ENCODE measurements around the gene KLF6. TPM values are rescaled to one million over a fixed set of nuclear protein-coding genes. Genes with fewer than 3 reads are reported as not detected.
A peak's percentile ranks its signal among the peaks of the same experiment; 100 is the strongest.

Gene KLF6
- total and polyA plus RNA-seq, 5 donors, result 27.2 to 46.1 (median 37.2) TPM

DNA sequence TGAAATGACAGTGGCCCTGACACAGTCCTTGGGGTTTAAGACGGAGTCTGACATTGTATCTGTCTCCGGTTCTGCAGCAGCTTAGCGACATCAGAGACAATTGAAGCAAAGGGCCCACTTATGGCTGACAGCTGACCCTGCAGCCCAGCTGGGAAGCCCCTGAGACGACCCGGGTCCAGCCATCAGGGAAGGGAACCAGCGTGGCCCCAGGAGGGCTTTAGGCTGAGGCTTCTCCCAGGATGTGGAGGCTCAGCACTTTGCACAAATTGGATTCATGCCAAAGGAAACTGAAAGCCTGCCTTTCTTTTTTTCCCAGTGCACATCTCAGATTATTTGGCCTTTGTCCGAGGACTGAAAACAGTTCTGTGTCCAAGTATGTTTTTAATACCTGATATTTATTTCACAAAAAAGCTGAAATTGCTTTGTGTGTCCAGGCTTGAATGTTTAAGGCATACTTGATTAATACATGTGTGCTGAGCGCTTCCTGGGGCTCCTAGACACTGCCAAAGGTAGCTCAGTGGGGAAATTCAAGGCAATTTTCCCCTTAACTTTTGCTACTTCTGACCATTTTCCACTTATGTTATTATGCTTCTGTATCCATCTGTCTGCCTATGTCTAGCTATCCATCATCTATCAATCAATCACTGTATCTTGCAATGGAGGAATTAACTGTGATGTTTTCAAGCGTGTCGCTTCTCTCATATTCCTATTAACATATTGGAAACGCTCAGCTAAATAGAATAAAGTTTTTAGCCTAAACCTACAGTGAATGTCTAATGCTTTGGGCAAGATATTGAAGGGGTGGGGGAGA lies 34.8 kb downstream of the KLF6 start:
- Histone ChIP-seq H3K4me1 (ENCODE audit: control insufficient read depth, insufficient read depth, low read length) (peaks cover 13% of the 10 kb centered on the region), H3K27ac (ENCODE audit: low read length) (peak overlapping the region; percentile 98), H3K4me3 (ENCODE audit: low read length) (peak overlapping the region; percentile 12), H3K9me3 (ENCODE audit: control insufficient read depth, low read length) (no peaks in the 10 kb centered on the region), H3K27me3 (ENCODE audit: control insufficient read depth, insufficient read depth) (no peaks in the 10 kb centered on the region)
- ATAC-seq, result peak; percentile 5 to 28
- peak in 2 of 3 donors; percentile 68 to 72 for DNase-seq
- WGBS, result 40% methylated on average over 11 of the region's 11 CpGs
- intact Hi-C loops (cut with DNase I), result no loop called here

GRCh38 chr10:3749600-3749999 lies 35.4 kb downstream of the KLF6 start:
- intact Hi-C loops (cut with DNase I), result loop anchor here in 1 of 4 donors (5.0 kb wide), 1 partner anchor 33 kb away; no protein-coding TSS in a partner anchor
- peak; percentile 56 to 73 for ATAC-seq
- H3K4me3 ChIP-seq (ENCODE audit: low read length), result peak overlapping the region; percentile 12

DNA sequence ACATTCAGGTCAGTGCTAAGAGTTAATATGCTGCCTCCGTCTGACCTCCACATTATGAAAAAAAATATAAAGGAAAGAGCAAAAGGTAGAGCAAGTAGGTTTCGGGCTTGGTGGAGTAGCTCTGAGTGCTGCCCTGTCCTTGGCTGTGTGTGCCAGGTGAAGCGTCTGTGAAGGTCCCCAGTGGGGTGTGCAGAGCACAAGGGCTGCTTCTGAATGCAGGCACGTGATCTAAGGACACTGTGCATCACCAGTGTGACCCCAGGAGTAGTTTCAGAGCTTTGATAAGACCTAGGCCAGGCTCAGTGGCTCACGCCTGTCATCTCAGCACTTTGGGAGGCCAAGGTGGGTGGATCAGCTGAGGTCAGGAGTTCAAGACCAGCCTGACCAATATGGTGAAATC lies 36.0 kb downstream of the KLF6 start:
- Histone ChIP-seq H3K4me3 (ENCODE audit: low read length) (no peak overlapping the region), H3K4me1 (ENCODE audit: control insufficient read depth, insufficient read depth, low read length) (peaks cover 11% of the 10 kb centered on the region), H3K9me3 (ENCODE audit: control insufficient read depth, low read length) (no peaks in the 10 kb centered on the region), H3K27ac (ENCODE audit: low read length) (peak overlapping the region; percentile 91), H3K27me3 (ENCODE audit: control insufficient read depth, insufficient read depth) (no peaks in the 10 kb centered on the region)
- intact Hi-C loops (cut with DNase I), result loop anchor here in 1 of 4 donors (5.0 kb wide), 1 partner anchor 33 kb away; no protein-coding TSS in a partner anchor
- DNase-seq, result no peak
- peak in 1 of 2 donors; percentile 23 for ATAC-seq
- WGBS, result 71% methylated on average over 5 of the region's 5 CpGs

More at GRCh38 chr10:3749600-3749999, 35.4 kb downstream of the KLF6 start:
- Histone ChIP-seq H3K4me1 (ENCODE audit: control insufficient read depth, insufficient read depth, low read length) (peaks cover 11% of the 10 kb centered on the region), H3K27me3 (ENCODE audit: control insufficient read depth, insufficient read depth) (no peaks in the 10 kb centered on the region), H3K27ac (ENCODE audit: low read length) (peak overlapping the region; percentile 98), H3K9me3 (ENCODE audit: control insufficient read depth, low read length) (no peaks in the 10 kb centered on the region)
- 17% methylated on average over 9 of the region's 9 CpGs for WGBS
- no peak for DNase-seq

DNA sequence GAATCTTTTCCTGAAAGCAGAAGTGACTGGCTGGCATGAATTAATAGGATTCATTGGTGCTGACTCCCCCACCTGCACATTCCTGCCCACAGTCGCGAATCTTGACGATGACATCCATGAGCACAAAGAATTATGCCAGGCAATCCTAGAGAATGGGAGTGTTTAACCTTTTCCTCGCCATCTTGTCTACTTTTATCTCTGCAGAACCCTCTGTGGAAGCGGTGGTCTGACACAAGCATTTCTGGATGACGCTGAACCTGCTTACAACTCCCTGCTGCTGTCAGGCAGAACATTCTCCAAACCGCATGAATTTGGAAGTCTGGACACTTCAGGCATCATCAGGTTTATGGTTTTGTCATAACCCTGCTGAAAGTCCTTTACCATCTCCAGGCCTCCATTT lies 36.5 kb downstream of the KLF6 start:
- Histone ChIP-seq H3K4me1 (ENCODE audit: control insufficient read depth, insufficient read depth, low read length) (peaks cover 11% of the 10 kb centered on the region), H3K9me3 (ENCODE audit: control insufficient read depth, low read length) (no peaks in the 10 kb centered on the region), H3K4me3 (ENCODE audit: low read length) (no peak overlapping the region), H3K27me3 (ENCODE audit: control insufficient read depth, insufficient read depth) (no peaks in the 10 kb centered on the region), H3K27ac (ENCODE audit: low read length) (peak overlapping the region; percentile 91)
- no peak for ATAC-seq
- DNase-seq, result no peak
- intact Hi-C loops (cut with DNase I), result loop anchor here in 1 of 4 donors (5.0 kb wide), 1 partner anchor 34 kb away; no protein-coding TSS in a partner anchor
- WGBS, result 58% methylated on average over 7 of the region's 7 CpGs

- Histone ChIP-seq H3K27ac (ENCODE audit: low read length) (peak overlapping the region; percentile 94), H3K9me3 (ENCODE audit: control insufficient read depth, low read length) (no peaks in the 10 kb centered on the region), H3K4me1 (ENCODE audit: control insufficient read depth, insufficient read depth, low read length) (peaks cover 11% of the 10 kb centered on the region), H3K4me3 (ENCODE audit: low read length) (no peak overlapping the region), H3K27me3 (ENCODE audit: control insufficient read depth, insufficient read depth) (no peaks in the 10 kb centered on the region)
- intact Hi-C loops (cut with DNase I), result loop anchor here in 1 of 4 donors (5.0 kb wide), 1 partner anchor 34 kb away; no protein-coding TSS in a partner anchor
- DNase-seq (no peak), ATAC-seq (peak; percentile 66 to 78)
- WGBS, result 31% methylated on average over 6 of the region's 6 CpGs
Observed at GRCh38 chr10:3747984-3748383, 37.0 kb downstream of the KLF6 start.

- Histone ChIP-seq H3K27me3 (ENCODE audit: control insufficient read depth, insufficient read depth) (no peaks in the 10 kb centered on the region), H3K4me1 (ENCODE audit: control insufficient read depth, insufficient read depth, low read length) (peaks cover 11% of the 10 kb centered on the region), H3K9me3 (ENCODE audit: control insufficient read depth, low read length) (no peaks in the 10 kb centered on the region), H3K4me3 (ENCODE audit: low read length) (no peak overlapping the region), H3K27ac (ENCODE audit: low read length) (peak overlapping the region; percentile 94)
- ATAC-seq (peak; percentile 63 to 73), DNase-seq (peak in 1 of 3 donors; percentile 65)
- 47% methylated on average over 27 of the region's 27 CpGs for WGBS
- intact Hi-C loops (cut with DNase I), result loop anchor here in 1 of 4 donors (5.0 kb wide), 1 partner anchor 35 kb away; no protein-coding TSS in a partner anchor
Observed at GRCh38 chr10:3747248-3747960, 37.6 kb downstream of the KLF6 start.

GRCh38 chr10:3746634-3747033 lies 38.4 kb downstream of the KLF6 start:
- Histone ChIP-seq H3K27ac (ENCODE audit: low read length) (no peak overlapping the region), H3K4me1 (ENCODE audit: control insufficient read depth, insufficient read depth, low read length) (peaks cover 12% of the 10 kb centered on the region), H3K4me3 (ENCODE audit: low read length) (no peak overlapping the region), H3K9me3 (ENCODE audit: control insufficient read depth, low read length) (no peaks in the 10 kb centered on the region), H3K27me3 (ENCODE audit: control insufficient read depth, insufficient read depth) (no peaks in the 10 kb centered on the region)
- DNase-seq, result no peak
- 95% methylated on average over 7 of the region's 7 CpGs for WGBS
- ATAC-seq, result no peak
- intact Hi-C loops (cut with DNase I), result loop anchor here in 1 of 4 donors (5.0 kb wide), 1 partner anchor 36 kb away; no protein-coding TSS in a partner anchor

DNA sequence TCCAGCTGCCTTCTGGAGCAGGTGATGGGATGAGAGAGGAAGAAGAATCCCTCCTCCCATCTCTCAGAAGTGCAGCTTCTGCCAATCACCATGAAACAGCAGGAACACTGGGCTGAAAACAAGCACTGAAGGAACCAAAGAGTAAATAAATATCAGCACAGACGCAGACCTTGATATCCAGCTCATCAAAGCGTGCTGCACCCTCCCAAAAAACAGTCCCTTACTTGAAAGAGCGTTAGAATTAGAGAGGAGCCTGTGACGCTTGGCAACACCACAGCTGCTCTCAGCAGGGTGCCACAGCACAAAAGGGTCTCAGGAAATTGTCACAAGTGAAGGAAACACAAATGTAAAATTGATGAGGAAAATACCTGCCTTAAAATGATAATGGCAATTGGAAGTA lies 39.5 kb downstream of the KLF6 start:
- DNase-seq (no peak), ATAC-seq (no peak)
- WGBS, result 72% methylated on average over 4 of the region's 4 CpGs
- Histone ChIP-seq H3K27me3 (ENCODE audit: control insufficient read depth, insufficient read depth) (no peaks in the 10 kb centered on the region), H3K27ac (ENCODE audit: low read length) (no peak overlapping the region), H3K4me3 (ENCODE audit: low read length) (no peak overlapping the region), H3K4me1 (ENCODE audit: control insufficient read depth, insufficient read depth, low read length) (peaks cover 10% of the 10 kb centered on the region), H3K9me3 (ENCODE audit: control insufficient read depth, low read length) (no peaks in the 10 kb centered on the region)
- intact Hi-C loops (cut with DNase I), result loop anchor here in 1 of 4 donors (5.0 kb wide), 1 partner anchor 37 kb away; no protein-coding TSS in a partner anchor

GRCh38 chr10:3741688-3742461 lies 43.1 kb downstream of the KLF6 start:
- intact Hi-C loops (cut with DNase I), result no loop called here
- no peak for ATAC-seq

GRCh38 chr10:3740157-3740871 lies 44.7 kb downstream of the KLF6 start:
- H3K27ac ChIP-seq (ENCODE audit: low read length), result no peak overlapping the region
- no peak overlapping the region for H3K4me3 ChIP-seq (ENCODE audit: low read length)
- ATAC-seq, result peak in 1 of 2 donors; percentile 47
- DNase-seq, result no peak
- 68% methylated on average over 5 of the region's 5 CpGs for WGBS
- no peaks in the 10 kb centered on the region for H3K9me3 ChIP-seq (ENCODE audit: control insufficient read depth, low read length)
- intact Hi-C loops (cut with DNase I), result no loop called here
- no peaks in the 10 kb centered on the region for H3K27me3 ChIP-seq (ENCODE audit: control insufficient read depth, insufficient read depth)
- H3K4me1 ChIP-seq (ENCODE audit: control insufficient read depth, insufficient read depth, low read length), result peaks cover 2% of the 10 kb centered on the region

More at GRCh38 chr10:3741688-3742461, 43.1 kb downstream of the KLF6 start:
- WGBS, result 66% methylated on average over 6 of the region's 6 CpGs
- no peak for DNase-seq
- Histone ChIP-seq H3K4me3 (ENCODE audit: low read length) (no peak overlapping the region), H3K4me1 (ENCODE audit: control insufficient read depth, insufficient read depth, low read length) (peaks cover 2% of the 10 kb centered on the region), H3K27ac (ENCODE audit: low read length) (no peak overlapping the region), H3K27me3 (ENCODE audit: control insufficient read depth, insufficient read depth) (no peaks in the 10 kb centered on the region), H3K9me3 (ENCODE audit: control insufficient read depth, low read length) (no peaks in the 10 kb centered on the region)

All from right cardiac atrium (tissue), 5 donors.